Stimulated activated CD8-positive, alpha-beta memory T cell treated with anti-CD3 and anti-CD28 coated beads, Interleukin-4, amount 100 ng/mL, for 48 hours (primary cell): ENCODE data around the gene CBFA2T2.

Source experiments
- DNase-seq: peaks from one replicate; pipeline ENCODE4 v3.0.0-alpha.2; 2020

Gene CBFA2T2

DNA sequence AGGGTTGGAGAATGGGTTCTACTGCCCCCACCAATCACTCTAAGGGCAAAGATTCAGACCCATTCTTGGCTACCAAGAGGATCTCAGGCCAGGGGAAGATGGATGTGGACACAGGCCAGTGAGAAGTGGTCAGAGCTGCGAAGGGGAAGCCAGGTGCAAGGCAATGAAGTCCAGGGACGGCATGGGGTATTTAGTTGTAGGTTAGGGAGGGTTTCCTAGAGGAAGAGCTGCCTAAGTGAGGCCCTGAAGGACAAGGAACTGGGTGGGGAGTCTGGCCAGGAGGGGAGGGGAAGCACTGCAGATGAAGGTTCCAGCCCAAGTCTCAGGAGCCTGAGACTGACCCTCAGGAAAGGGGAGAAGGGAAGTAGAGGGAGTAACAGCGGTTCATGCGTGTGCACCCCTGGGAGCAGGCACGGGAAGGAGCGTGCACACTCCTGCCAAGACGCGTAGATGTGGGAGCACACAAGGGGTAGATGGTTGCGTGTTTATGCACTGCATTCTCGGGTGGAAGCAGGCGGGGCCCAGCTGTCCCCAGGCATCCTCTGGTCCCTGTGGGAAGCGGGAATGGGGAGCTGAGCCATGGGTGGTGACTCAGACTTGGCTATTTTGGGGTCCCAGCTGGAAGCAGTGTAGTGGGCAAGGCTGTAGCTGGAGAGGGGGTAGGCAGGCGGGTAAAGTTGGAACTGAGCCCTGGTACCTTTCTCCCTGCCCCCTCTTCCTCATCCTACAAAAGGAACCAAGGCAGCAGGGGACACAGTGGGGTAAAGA is 180.2 kb downstream of the CBFA2T2 start:
- no peak for DNase-seq

DNA sequence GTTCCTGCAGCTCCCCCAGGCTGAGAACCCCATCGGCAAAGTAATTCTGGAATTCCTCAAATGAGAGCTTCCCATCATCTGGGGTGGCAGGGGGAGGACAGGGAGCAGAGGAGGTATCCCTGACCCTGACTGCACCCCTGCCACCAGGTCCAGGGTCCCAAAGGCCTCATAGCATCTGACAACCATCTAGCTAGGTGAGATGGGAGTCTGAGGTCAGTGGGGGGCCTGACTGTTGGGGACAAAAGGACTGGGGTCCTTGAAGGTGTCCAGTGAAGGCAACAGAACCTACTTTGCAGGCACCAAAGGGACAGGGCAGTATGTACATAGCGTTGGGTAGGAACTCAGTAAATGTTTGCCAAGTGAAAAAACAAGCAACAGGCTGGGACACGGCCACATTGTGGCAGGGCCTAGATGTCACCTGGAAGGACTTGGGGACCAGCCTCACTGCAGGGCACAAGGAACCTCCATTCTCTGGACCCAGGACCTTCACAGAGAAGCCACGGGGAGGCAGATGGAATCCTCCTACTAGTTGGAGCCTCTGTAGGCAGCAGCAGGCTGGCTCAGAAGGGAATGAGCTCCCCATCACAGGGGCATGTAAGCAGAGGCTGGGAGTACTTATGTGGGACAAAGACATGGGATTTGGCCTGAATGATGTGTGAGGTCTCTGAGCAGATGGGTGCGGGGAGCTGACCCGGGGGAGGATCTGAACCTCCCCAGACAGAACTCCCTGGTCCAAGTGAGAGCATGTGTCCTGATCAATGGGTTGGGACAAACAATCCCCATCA is 181.0 kb downstream of the CBFA2T2 start:
- DNase-seq: no peak

DNA sequence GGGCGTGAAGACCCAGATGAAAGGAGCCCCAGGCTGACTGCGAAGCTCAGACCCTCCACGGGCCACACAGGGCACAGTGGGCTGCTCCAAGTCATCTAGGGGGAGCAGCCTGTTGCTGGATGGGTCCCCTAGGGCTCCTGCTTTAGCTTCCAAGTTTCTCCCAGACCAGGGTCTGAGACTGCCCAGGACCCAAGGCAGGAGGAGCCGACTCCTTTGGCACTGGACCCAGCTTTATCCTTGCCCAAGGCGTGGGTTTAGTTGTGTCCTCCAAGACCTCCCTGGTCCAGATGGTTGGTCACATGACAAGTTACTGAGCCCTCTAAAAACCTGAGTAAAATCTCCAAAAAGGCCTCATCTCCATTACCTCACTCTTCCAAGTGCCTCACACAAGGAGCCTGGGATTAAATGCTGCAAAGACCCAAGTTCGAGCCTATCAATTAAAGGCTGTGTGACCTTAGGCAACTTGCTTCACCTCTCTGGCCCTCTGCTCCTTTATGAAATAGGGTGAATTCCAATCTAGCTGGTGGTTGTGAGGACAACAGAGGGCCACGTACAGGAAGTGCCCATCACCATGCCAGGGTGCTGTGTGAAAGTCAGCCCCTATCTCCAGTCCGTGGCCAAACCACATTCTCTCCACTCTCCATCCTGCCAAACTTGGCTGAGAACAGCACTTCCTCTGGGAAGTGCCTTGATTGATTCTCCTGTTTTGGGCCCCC is 181.8 kb downstream of the CBFA2T2 start:
- DNase-seq: no peak

DNA sequence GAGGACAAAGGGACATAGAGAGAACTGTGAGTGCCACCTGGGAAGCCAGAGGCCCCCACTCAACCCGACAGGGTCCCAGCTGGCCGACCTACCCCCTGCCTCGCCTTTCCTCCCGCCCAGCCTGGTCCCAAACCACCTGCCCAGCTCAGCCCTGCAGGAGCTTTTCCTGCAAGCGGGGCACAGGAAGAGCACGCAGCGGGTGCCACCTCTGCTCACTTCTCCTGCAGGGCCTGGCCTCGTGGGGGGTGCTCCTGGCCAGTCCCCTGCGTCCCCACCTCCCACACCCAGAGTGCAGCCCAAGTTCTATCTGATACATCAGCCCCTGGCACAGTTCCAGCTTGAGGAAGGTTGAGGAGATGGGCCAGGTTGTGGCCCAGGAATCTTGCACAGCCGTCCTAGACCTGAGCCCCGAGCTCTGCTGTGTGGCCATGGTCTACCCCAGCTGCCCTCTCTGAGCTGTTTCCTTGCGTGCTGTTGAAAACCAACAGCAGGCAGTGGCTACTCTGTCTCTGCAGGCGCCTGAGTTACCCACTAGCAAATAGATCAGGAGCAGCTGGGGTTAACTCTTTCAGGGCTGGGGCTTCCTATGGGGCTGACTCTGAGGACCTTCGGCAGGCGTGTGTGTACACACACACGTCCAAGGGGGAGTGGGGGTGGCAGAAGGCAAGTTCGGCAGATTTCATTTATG is 182.7 kb downstream of the CBFA2T2 start:
- no peak for DNase-seq

DNA sequence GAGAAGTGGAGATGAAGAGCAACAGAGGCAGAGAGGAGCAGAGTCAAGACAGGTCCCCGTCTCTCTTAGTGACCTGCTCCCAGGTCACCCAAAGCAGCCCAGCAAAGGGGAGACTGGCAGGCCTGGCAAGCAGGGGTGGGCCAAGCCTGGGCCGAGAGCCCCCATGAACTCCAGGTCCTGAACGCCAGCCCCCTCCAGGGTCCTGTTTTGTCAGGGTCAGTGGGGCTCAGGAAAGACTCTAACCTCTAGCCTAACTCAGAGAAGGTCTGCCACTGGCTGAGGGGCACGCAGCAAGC is 183.2 kb downstream of the CBFA2T2 start:
- DNase-seq: no peak

DNA sequence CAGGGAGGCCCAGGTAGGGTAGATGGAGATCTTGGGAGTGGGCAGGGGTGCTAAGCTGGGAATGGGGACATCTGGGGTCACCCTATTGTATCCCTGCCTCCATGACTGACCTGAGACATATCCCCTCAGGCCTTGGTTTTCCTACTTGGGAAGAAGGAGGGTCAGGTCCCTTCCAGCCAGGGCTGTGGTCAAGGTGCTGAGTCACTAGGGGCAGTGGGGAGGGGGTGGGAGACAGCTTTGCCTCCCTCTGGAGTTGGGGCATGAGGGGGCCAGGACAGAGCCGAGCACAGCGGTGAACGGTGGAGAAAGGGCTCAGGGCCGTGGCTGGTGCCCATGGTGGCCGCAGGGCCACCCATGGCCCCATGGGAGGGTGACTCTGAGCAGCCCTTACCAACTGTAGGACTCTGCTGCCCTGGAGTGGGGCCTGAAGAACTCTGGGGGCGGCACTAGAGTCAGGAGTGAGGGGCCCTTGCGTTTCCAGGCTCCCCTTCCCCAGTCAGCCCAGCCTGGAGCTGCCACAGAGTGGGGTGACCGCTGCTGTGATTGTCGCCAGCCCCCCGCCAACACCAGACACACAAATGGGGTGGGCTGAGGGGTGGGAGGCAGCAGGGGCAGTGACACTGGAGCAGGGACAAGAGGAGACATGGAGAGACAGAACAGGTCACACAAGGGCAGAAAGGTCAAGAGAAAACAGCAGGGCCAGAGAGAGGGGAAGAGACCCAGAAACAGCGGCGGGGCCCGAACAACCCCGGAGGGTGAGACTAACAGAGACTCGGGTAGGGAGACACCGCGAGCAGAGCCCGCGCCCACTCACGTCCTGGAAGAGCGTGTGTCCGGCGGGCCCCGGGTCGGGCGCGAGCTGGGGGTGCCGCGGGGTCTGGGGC is 183.8 kb downstream of the CBFA2T2 start:
- DNase-seq: peak; percentile 51

DNA sequence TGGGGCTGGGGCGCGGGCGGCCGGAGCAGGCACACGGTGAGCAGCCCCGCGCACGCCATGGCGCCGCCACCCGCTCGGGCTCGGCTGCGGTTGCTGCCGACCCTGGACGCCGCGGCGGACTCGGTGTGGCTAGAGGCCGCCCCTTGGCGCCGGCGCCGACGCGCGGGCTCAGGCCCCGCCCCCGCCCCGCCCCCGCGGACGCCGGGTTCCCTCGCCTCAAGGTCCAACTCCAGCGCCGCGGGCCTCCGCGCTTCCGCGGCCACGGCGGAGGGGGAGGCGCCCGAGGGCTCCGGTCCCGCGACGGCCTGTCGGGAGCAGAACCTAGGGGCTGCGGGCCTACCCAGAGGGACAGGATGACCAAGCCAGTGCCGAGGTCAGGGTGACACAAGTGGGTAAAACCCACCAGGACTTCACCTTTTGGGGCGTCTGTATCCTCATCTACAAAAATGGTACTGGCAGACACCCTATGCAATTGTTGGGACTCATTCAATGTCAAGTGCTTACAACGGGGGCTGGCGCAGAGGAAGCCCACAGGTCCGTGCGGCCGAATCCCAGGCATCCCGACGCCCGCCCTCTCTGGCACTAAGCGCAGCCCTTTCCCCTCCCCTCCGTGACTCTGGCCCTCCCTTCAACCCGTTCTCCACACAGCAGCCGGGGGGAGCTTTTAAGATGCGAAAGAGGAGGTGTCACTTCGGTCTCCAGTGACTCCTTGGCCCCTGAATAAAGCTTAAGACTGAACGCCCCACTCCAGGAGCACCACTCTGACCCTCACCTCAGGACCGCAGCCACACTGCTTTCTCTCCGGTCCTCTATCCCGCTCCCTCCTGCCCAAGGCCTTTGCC is 184.6 kb downstream of the CBFA2T2 start, which contains the start of gene NECAB3:
Gene NECAB3, minus strand, starts transcription at position 135 of the 842 bp plus-strand sequence. Its CDS starts 76 bp downstream, at position 59.
- peak; percentile 81 for DNase-seq

DNA sequence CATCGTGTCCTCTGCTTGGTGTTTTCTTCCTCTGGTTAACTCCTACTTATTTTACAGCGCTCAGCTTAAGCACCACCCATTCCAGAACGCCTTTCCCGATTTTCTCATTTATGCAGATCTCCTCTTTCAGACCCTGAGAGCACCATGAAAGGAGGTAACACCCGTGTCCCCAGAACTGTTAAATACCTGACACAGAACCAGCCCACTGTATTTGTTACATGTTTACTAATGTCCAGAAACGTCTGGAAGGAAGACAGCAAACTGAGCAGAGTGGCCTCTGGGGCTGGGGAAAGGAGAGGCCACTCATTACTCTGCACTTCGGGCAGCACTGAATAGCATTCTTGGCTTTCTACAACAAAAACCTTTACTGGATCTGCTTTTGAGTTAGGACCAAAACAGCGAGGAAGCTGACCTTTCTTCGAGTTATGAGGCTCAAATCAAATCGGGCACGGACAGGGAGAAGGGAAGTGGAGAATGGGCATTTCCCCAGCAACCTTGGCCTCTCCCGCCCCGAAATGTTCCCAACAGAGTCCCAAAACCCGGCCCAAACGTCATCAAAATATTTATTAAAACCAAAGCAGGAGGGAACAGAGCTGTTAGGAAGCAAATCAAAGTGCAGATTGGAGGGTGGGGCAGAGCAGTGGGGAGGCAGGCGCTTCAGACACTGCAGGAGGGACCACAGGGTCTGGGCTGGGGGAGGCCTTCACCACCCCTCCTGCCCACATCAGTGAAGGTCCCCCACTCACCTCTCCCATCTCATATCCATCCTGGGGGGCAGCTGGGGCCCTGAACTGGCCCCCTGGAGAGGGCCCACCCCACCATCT is 185.5 kb downstream of the CBFA2T2 start:
- DNase-seq: no peak

DNA sequence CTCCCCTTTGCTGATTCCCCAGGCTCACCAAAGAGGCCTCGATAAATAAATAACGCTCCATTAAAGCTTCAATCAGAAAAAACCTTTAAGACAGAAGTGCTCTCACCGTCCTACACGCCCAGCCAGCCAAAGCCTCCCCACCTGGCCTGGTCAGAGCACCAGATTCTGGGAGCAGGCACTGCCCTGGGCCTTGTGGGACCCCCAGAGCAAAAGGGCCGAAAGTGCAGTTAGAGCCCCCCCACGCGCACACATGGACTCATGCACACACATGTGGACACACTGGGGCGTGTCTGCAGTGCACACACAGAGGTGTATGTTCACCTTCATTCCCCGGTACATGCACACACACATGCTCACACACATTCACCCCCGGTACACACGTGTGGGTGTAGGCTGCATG is 186.2 kb downstream of the CBFA2T2 start:
- DNase-seq: no peak

DNA sequence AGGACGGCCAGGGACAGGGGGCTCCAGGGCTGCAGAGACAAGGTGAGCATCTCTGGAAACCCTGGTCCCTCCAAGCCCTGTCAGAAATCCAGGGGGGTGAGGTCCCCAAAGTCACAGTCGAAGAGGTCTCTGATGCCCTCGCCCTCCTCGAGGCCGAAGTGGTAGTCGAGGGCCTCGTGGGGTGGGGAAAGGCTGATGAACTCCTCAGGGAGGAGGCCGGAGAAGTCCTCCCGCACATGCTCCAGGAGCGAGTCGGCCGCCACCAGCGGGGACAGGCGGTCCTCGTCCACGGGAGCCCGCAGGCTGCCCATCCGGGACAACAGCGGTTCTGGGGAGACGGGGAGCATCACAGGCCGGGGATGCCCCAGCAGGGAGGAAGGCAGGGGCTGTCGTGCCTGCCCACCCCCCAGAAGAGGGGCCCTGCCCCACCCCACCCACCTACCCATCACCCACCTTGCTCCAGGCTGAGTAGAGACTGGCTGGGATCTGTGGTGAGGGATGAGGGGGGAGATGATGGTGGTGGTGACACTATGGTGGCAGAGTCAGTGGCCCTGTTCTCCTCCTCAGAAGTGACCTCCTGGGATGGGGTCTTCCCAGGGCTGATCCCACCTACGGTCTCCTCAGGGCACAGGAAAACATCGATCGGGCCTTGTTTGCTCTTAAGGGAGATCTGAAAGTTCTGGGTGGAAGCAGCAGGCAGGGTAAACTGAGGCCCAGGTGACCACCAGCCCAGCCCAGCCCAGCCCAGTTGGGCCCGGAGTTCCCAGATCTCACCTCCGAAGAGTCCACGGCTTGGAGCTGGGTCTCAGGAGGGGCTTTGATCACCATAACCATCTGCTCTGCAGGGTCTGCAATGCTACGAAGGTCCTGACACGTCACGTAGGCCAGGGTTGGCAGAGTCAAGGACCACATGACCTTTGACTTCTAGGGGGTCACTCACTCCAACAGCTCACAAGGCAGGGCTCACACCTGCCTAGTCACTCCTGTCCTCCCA is 187.1 kb downstream of the CBFA2T2 start:
- DNase-seq: no peak

DNA sequence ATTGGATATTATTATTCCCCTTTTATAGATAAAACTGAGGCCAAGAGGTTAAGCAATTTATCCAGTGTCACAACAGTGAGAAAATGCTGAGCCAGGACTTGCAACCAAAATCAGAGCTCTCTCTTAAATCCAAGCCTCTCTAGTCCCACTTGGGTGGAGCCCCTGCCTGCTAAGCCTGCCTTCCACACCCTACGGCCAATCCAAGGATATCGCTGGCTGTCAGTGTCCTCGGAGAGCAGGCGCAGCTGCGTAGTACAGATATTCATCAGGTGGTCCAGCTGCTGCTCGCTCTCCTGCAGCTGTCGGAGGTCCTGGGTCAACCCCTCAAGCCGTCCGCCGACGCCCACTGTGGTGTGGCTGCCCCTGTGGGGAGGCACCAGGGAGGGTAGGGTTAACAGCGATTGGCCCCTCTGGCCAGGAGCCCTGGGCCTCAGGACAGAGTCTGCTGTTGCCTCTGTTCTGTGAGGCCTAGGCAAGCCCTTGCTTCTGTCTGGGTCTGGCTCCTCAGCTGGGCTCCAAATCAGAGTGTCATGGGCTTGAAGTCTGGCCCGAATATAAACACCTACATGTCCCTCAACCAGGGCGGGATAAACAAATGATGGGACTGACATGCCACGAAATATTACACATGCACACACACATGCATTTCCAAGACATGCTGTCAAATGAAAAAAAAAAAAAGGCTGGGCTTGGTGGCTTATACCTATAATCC is 188.3 kb downstream of the CBFA2T2 start:
- DNase-seq: no peak

DNA sequence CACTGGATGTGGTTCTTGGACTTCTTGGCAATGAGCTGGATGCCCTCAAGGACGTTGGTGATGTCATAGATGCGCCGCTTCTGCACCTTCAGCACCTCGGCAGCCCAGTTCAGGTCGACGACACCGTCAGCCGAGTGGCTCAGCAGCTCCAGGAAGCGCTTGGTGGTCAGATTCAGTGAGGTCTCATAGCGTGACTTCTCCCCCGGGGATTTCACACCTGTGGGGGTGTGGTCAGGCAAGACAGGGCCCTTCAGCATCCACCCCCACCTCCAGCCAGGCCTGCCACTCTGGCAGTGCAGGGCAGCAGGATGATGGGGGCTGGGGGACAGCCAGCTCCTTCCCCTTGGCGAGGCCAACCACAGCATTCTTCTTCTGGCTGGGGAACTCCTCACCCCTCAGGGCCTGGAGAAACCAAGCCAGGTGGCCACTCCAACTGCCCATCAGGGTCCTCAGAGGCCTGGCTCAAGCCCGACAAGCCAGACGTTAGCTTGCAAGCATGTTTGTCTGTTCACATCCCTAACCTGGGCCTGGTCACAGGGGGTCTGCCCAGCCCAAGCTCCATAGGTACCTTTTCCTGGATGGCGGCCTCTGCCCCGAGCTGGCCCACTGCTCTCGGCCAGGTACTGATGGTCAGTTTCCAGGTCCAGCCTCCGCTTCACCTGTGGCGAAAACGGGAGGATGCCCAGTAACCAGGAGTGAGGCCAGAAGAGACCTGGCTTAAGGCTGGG is 190.0 kb downstream of the CBFA2T2 start:
- DNase-seq: peak; percentile 64

DNA sequence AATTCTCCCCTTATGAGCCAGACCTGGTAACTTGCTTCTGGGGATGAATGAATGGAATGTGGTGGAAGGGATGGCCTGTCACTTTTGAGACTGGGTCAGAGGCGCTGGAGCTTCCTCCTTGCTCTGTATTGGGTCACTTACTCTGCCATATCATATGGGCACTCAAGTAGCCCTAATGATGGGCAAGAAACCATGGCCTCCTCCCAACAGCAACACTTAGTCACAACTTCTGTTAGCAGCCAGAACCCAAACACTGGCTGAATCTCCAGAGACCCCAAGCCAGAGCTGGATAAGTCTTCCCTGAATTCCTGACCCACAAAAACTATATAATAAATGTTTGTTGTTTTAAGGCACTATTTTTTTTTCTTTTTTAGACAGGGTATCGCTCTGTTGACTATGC is 190.8 kb downstream of the CBFA2T2 start:
- DNase-seq: no peak

DNA sequence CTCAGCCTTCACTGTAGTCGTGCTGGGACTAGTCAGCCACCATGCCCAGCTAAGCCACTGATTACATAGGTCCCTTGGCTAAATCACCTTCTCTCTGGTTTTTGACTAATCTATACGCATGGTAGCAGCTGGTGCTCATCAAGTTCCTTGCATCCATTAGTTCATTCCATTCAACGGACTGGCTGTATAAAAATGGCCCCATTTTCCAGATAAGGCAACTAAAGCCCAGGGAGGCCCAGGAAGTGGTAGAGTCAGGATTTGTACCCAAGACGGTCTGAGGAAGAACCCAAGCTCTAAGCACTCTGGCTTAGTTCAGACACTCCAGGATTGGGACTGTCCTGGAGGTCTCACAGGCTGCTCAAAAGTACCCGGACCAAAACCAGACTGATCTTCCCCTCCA is 191.4 kb downstream of the CBFA2T2 start:
- no peak for DNase-seq

DNA sequence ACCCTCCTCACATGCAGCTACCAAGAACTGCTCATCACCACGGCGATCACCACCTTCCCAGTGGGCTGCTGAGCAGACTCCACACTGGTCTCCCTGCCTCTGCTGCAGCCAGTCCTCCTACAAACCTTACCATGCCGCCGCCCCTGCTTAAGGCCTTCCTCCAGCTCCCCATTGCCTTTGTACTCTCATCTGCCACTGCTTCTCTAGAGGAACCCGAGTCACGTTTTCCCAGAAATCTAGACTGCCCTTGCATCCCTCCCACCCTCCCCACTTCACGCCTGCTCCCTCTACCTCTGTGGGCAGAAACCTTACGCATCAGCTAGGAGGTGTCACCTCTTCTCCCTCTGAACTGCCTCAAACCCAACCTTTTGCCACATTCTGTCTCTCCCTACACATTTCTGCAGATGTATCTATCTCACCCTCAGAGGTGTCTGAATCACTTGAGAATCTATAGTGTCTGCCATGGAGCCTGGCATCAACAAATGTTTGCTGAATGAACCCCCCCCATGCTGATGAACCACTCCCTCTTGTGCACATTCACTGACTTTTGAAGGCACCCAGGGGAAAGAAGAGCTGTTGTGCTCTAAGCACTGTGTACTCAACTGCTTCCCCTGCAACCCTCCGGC is 191.9 kb downstream of the CBFA2T2 start:
- peak; percentile 60 for DNase-seq

DNA sequence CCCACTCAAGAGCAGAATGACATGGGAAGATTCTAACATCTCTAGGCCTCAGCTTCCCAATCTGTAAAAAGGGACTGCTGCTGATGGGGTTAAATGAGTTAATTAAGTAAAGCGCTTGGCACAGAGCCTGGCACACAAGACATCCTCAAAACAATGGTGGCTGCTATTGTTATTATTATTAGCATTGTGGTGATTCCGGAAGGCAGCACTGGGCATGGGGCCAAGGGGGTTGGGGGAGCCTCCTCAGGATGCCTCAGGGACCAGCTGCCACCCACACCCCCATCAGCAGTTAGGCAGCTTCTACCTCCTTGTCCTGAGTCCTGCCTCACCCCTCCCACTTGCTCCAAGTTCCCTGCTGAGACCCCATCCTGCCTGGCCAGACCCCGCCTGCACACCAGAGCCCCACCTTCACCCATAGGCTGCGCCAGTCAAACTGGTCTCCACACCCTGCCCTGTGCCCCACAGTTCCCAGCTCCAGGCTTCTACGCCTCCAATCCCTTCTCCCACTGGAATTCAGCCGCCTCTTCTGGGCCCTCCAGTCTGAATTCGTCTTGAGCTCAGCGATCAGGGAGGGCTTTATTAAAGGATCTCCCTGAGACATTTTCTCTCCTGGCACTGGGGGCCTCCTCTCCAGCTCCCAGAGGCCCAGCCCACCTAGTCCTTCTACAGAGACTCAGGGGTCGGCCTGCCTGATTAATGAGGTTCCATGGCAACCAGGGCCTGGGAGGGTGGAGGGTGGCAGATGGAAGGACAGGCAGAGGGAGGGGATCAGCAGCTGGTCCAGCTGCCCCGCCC is 194.8 kb downstream of the CBFA2T2 start:
- no peak for DNase-seq
